Measurements from ENCODE around the gene RDX. TPM values are rescaled to one million over a fixed set of nuclear protein-coding genes. Genes with fewer than 3 reads are reported as not detected.

Gene RDX
- total and polyA plus RNA-seq, 2 of the 4 experiments (the other 2 are of a cell fraction): 61.1 to 72.4 TPM

- Histone ChIP-seq H3K4me1 (ENCODE audit: control insufficient read depth, insufficient read depth, low read length) (no peaks in the 10 kb centered on the region), H3K4ac (ENCODE audit: low read depth, low read length) (no peak overlapping the region), H2BK15ac (ENCODE audit: low read depth, low read length) (no peak overlapping the region), H3K79me1 (ENCODE audit: low read depth in 1 of 2, low read length in 2 of 2) (peaks cover 10 to 19% of the 10 kb centered on the region in 2 experiments; a peak in 3 of 4 replicates), H3K56ac (ENCODE audit: extremely low read depth, insufficient read depth, low read length) (no peak overlapping the region), H4K8ac (ENCODE audit: low read depth in 2 of 2, low read length in 2 of 2) (no peak overlapping the region), H3K18ac (ENCODE audit: low read depth, low read length) (no peak overlapping the region), H4K91ac (ENCODE audit: insufficient read depth, low read depth, low read length) (no peak overlapping the region), H2BK20ac (ENCODE audit: low read depth, low read length) (no peak overlapping the region), H3K36me3 (ENCODE audit: control insufficient read depth, insufficient read depth, low read length) (peaks cover 21% of the 10 kb centered on the region), H3K9me3 (ENCODE audit: control insufficient read depth, insufficient read depth, low read length) (no peaks in the 10 kb centered on the region), H3K27ac (ENCODE audit: insufficient read depth, low read length) (no peak overlapping the region), H2BK5ac (ENCODE audit: low read depth, low read length, poor library complexity, severe bottlenecking) (no peak overlapping the region), H4K20me1 (ENCODE audit: insufficient read depth, low read length) (no peaks in the 10 kb centered on the region), H2BK120ac (ENCODE audit: low read depth, low read length) (no peak overlapping the region), H3K14ac (replicated peaks; ENCODE audit: low read depth, low read length) (no peak overlapping the region), H3K4me3 (ENCODE audit: insufficient read depth, low read depth, low read length) (no peak overlapping the region), H3K4me2 (ENCODE audit: low read depth, low read length) (no peak overlapping the region), H3K9ac (ENCODE audit: low read depth, low read length) (no peak overlapping the region), H2AK5ac (ENCODE audit: low read depth, low read length) (no peak overlapping the region), H3K9me1 (ENCODE audit: insufficient read depth, low read length) (peaks cover 9% of the 10 kb centered on the region), H3K27me3 (ENCODE audit: control insufficient read depth, insufficient read depth, low read length) (no peaks in the 10 kb centered on the region), H2AK9ac (replicated peaks; ENCODE audit: low read depth, low read length, poor library complexity) (no peak overlapping the region), H4K5ac (ENCODE audit: low read depth, low read length) (no peak overlapping the region), H3K23ac (ENCODE audit: low read depth, low read length) (no peak overlapping the region), H2AFZ (replicated peaks; ENCODE audit: low read length, poor library complexity) (no peak overlapping the region)
- WGBS, 2 experiments (ENCODE audit: extremely low coverage in 2 of 2, insufficient read length in 1 of 2): no CpG with 5 or more reads among the region's 5 CpGs
- dilution Hi-C loops (cut with HindIII; ENCODE audit: low sequenced_read_pairs, unreplicated experiment) (no loop called here), in situ Hi-C loops (cut with MboI; ENCODE audit: low sequenced_read_pairs) (no loop called here), intact Hi-C loops (cut with micrococcal nuclease) (no loop called here)
- BruUV-seq (replicated peaks): no TSS peak
- no peak for DNase-seq
- ATAC-seq (ENCODE audit: low read depth): no peak
- TF ChIP-seq USF2 (IDR thresholded peaks at IDR 0.05; ENCODE audit: low read depth, low read length) (no peak), POLR2A (IDR thresholded peaks at IDR 0.05; ENCODE audit: low read depth, low read length) (no peak), CTCF (conservative IDR thresholded peaks at IDR 0.05; ENCODE audit: low read depth, low read length) (no peak), BHLHE40 (IDR thresholded peaks at IDR 0.05; ENCODE audit: low read depth, low read length) (no peak), SMC3 (IDR thresholded peaks at IDR 0.05; ENCODE audit: low read depth, low read length) (no peak), ELK1 (IDR thresholded peaks at IDR 0.05; ENCODE audit: borderline replicate concordance, low read depth, low read length) (no peak), RCOR1 (IDR thresholded peaks at IDR 0.05; ENCODE audit: insufficient replicate concordance, low read length) (no peak), MAFK (IDR thresholded peaks at IDR 0.05; ENCODE audit: low read depth, low read length) (no peak), MXI1 (IDR thresholded peaks at IDR 0.05; ENCODE audit: borderline replicate concordance, low read depth, low read length) (no peak), MAZ (IDR thresholded peaks at IDR 0.05; ENCODE audit: borderline replicate concordance, low read depth, low read length) (no peak), CHD1 (IDR thresholded peaks at IDR 0.05; ENCODE audit: low read depth, low read length) (no peak), FOS (IDR thresholded peaks at IDR 0.05; ENCODE audit: low read depth, low read length) (no peak)
- ChIA-PET CTCF (no interaction called here), POLR2A (ENCODE audit: unreplicated experiment) (no interaction called here)
Measured at GRCh38 chr11:110168033-110168803, 128.2 kb downstream of the RDX start.
